HepG2 (cell line): ENCODE results near the gene AGAP1. TPM values are rescaled to one million over a fixed set of nuclear protein-coding genes. Genes with fewer than 3 reads are reported as not detected.
A peak's percentile ranks its signal among the peaks of the same experiment; 100 is the strongest.

Experiments used
- BORCS8-MEF2B ChIP-seq: sonication (generic); formaldehyde crosslinking; IDR thresholded peaks from 2 replicates; pipeline ENCODE4 v1.8.0; 2022; ENCODE audit warnings: mild to moderate bottlenecking, missing genetic modification reagents
- EEA1 ChIP-seq: sonication (generic); formaldehyde crosslinking; IDR thresholded peaks from 2 replicates; pipeline ENCODE4 v1.5.1; 2020; ENCODE audit warnings: mild to moderate bottlenecking, missing genetic modification reagents, borderline replicate concordance
- ESRRA ChIP-seq: sonication (generic); formaldehyde crosslinking; IDR thresholded peaks from 2 replicates; pipeline ENCODE4 v1.5.1; 2020; ENCODE audit warnings: mild to moderate bottlenecking, low read depth, missing genetic modification reagents
- REST ChIP-seq, 2 experiments: IDR thresholded peaks; 2 replicates each; pipeline ENCODE4 v1.6.1; 2011 to 2012; ENCODE audit warnings: low read length in 2 of 2, borderline replicate concordance in 1 of 2, low read depth in 1 of 2, mild to moderate bottlenecking in 1 of 2, moderate library complexity in 1 of 2
- SSRP1 ChIP-seq: IDR thresholded peaks from 2 replicates; pipeline ENCODE4 v1.6.1; 2016; ENCODE audit warnings: control low read depth
- TCF7L2 ChIP-seq: IDR thresholded peaks from 2 replicates; pipeline ENCODE4 v1.6.1; 2011; ENCODE audit warnings: mild to moderate bottlenecking, low read depth, low read length, moderate library complexity
- TFDP1 ChIP-seq: IDR thresholded peaks from 2 replicates; pipeline ENCODE4 v1.6.1; 2016; ENCODE audit warnings: missing compliant biosample characterization, missing genetic modification reagents, borderline replicate concordance
- USF2 ChIP-seq, 2 experiments: sonication (generic) in 1 of 2; formaldehyde crosslinking in 1 of 2; IDR thresholded peaks; 2 replicates each; pipeline versions ENCODE4 v1.5.1 to v1.6.1; 2011 to 2020; ENCODE audit warnings: borderline replicate concordance in 1 of 2, low read depth in 1 of 2, low read length in 1 of 2, mild to moderate bottlenecking in 1 of 2, missing genetic modification reagents in 1 of 2, moderate library complexity in 1 of 2
- ZEB1 ChIP-seq: IDR thresholded peaks from 2 replicates; pipeline ENCODE4 v1.6.1; 2012; ENCODE audit warnings: mild to moderate bottlenecking, low read depth, inconsistent platforms; ENCODE audit not compliant: insufficient replicate concordance
- ZIK1 ChIP-seq: sonication (generic); formaldehyde crosslinking; IDR thresholded peaks from 2 replicates; pipeline ENCODE4 v1.5.0; 2020; ENCODE audit warnings: mild to moderate bottlenecking, low read depth, missing genetic modification reagents, borderline replicate concordance
- ZNF547 ChIP-seq: sonication (generic); formaldehyde crosslinking; IDR thresholded peaks from 2 replicates; pipeline ENCODE4 v1.5.1; 2020; ENCODE audit warnings: mild to moderate bottlenecking, missing genetic modification reagents
- polyA plus RNA-seq, 8 experiments: library from polyadenylated mRNA; depleted of rRNA in 3 of 8; stranded (reverse) in 7 of 8; unstranded in 1 of 8; fragments of >200 nt; fragmentation: Illumina TruSeq in 4 of 8; extraction: Trizol in 4 of 8; gene quantifications; 2 replicates each; pipeline versions ENCODE4 v1.2.1 to v1.2.3, GENCODE V29; 2011 to 2016; ENCODE audit warnings: low read depth in 4 of 8, missing spikeins in 1 of 8, mixed read lengths in 1 of 8; ENCODE audit not compliant: insufficient read depth in 1 of 8
- total RNA-seq, 5 experiments: library from RNA; depleted of rRNA; stranded (reverse); fragments of >200 nt; fragmentation: Illumina TruSeq; extraction: Trizol; gene quantifications; 2 replicates each; pipeline ENCODE4 v1.2.3, GENCODE V29; 2016; ENCODE audit warnings: low read depth in 1 of 5
- TF ChIP-seq, protein P1 (sequence below): sonication (generic); formaldehyde crosslinking; IDR thresholded peaks from 2 replicates; pipeline ENCODE4 v1.4.0; 2020; ENCODE audit warnings: missing genetic modification reagents; ENCODE audit errors: not compliant biosample characterization

Gene AGAP1
- total and polyA plus RNA-seq, 2 of the 13 experiments (the other 11 are each of a cell fraction or from before 2014, with no cell fraction given): 21.2 to 32.7 TPM

DNA sequence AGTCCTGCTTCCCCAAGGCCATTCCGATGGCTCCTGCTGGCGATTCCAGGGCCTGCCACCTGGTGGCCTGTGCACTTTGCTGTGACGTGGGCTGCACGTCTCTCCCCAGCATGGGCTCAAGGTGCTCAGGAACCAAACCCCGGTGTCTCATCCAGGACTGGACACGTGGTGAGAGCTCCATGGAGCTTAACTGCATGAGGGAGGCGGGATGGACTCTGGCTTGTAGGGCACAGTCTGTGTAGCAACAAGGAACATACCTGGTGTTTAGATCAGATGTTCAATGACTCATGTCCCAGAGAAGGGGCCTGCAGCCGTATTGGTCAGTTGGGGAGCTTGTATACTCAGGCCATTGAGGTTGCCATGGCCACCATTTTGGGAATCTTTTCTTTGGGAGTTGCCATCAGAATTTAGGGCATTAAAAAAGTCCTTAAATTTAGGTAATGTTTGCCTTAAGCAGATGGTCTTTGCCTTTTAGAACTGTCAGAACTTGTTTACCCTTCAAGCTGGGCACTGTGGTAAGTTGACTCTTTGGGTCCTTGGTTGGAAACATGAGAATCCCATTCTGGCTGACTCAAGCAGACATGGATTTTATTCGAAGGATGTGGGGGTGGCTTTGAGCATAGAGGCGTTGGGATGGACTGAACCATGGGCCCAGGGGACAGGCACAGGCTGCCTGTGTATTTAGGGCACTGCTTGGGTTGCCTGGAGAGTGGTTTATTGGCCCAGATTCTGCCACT is 21.0 kb downstream of the AGAP1 start (continued):
- peak; percentile 84 for TF ChIP-seq USF2 (IDR thresholded peaks at IDR 0.05; ENCODE audit: low read depth, low read length)
- peak; percentile 78; the same call in 1 of the 2 replicates for TF ChIP-seq USF2 (CRISPR knock-in tag; IDR thresholded peaks at IDR 0.05; ENCODE audit: borderline replicate concordance)
- TF ChIP-seq ZEB1: peak; percentile 82
- peak in 1 of 2 experiments; percentile 60; a peak in 1 of 4 replicates for TF ChIP-seq REST (IDR thresholded peaks at IDR 0.05; ENCODE audit: borderline replicate concordance in 1 of 2, low read depth in 1 of 2, low read length in 2 of 2)
- 0 out of 2 replicates have a peak, but pooled peaks have one; percentile 85 for TF ChIP-seq ZIK1
- peak; percentile 89 for TF ChIP-seq BORCS8-MEF2B
- peak; percentile 89 for TF ChIP-seq TFDP1 (CRISPR knock-in tag)
- TF ChIP-seq, protein P1, sequence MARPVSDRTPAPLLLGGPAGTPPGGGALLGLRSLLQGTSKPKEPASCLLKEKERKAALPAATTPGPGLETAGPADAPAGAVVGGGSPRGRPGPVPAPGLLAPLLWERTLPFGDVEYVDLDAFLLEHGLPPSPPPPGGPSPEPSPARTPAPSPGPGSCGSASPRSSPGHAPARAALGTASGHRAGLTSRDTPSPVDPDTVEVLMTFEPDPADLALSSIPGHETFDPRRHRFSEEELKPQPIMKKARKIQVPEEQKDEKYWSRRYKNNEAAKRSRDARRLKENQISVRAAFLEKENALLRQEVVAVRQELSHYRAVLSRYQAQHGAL (CRISPR knock-in tag): peak; percentile 50
- TF ChIP-seq ZNF547 (CRISPR knock-in tag): peak; percentile 72; the same call in 1 of the 2 replicates
- TF ChIP-seq ESRRA (CRISPR knock-in tag): peak; percentile 95
- 0 out of 2 replicates have a peak, but pooled peaks have one; percentile 2 for TF ChIP-seq EEA1 (CRISPR knock-in tag)
- TF ChIP-seq TCF7L2: no peak
- TF ChIP-seq SSRP1: 0 out of 2 replicates have a peak, but pooled peaks have one; percentile 50
